ENCODE data around the gene WWOX. TPM values are rescaled to one million over a fixed set of nuclear protein-coding genes. Genes with fewer than 3 reads are reported as not detected.

WWOX gene
- total RNA-seq, 1 donor from 2014 or later, result 19.2 TPM

- H3K9me3 ChIP-seq, result no peaks in the 10 kb centered on the region
- H3K4me1 ChIP-seq, result no peaks in the 10 kb centered on the region
- DNase-seq (no peak), ATAC-seq (no peak)
- no peak overlapping the region for H3K27ac ChIP-seq
- no peaks in the 10 kb centered on the region for H3K36me3 ChIP-seq
- TF ChIP-seq, protein P1, sequence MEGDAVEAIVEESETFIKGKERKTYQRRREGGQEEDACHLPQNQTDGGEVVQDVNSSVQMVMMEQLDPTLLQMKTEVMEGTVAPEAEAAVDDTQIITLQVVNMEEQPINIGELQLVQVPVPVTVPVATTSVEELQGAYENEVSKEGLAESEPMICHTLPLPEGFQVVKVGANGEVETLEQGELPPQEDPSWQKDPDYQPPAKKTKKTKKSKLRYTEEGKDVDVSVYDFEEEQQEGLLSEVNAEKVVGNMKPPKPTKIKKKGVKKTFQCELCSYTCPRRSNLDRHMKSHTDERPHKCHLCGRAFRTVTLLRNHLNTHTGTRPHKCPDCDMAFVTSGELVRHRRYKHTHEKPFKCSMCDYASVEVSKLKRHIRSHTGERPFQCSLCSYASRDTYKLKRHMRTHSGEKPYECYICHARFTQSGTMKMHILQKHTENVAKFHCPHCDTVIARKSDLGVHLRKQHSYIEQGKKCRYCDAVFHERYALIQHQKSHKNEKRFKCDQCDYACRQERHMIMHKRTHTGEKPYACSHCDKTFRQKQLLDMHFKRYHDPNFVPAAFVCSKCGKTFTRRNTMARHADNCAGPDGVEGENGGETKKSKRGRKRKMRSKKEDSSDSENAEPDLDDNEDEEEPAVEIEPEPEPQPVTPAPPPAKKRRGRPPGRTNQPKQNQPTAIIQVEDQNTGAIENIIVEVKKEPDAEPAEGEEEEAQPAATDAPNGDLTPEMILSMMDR (IDR thresholded peaks at IDR 0.05), result no peak
- intact Hi-C loops (cut with DNase I), result no loop called here
- no peaks in the 10 kb centered on the region for H3K27me3 ChIP-seq (ENCODE audit: low read depth)
- H3K4me3 ChIP-seq, result no peak overlapping the region
Measured at GRCh38 chr16:78950768-78951167, 851.3 kb downstream of the WWOX start.

DNA sequence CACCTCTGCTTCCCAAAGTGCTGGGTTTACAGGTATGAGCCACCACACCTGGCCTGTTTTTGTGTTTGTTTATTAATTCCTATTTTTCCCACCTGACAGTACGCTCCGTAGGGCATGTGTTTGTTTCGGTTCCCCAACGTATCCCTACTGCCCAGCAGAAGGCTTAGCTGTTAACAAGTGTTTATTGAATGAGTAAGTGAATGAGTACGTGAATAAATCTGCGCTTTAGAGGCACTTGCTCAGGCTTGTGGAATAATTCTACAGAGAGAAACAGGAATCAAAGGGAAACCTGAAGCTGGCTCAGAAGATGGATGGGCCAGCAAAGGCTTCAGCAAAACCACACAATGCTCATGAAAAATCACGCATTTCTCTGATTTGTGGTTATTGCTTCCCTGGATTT lies 853.2 kb downstream of the WWOX start:
- no peaks in the 10 kb centered on the region for H3K4me1 ChIP-seq
- TF ChIP-seq, protein P1 (IDR thresholded peaks at IDR 0.05), result no peak
- DNase-seq (no peak), ATAC-seq (no peak)
- H3K36me3 ChIP-seq, result no peaks in the 10 kb centered on the region
- no peak overlapping the region for H3K4me3 ChIP-seq
- intact Hi-C loops (cut with DNase I), result no loop called here
- no peak overlapping the region for H3K27ac ChIP-seq
- H3K9me3 ChIP-seq, result no peaks in the 10 kb centered on the region
- no peaks in the 10 kb centered on the region for H3K27me3 ChIP-seq (ENCODE audit: low read depth)

- H3K27me3 ChIP-seq (ENCODE audit: low read depth), result no peaks in the 10 kb centered on the region
- no peak overlapping the region for H3K4me3 ChIP-seq
- H3K9me3 ChIP-seq, result no peaks in the 10 kb centered on the region
- no peaks in the 10 kb centered on the region for H3K4me1 ChIP-seq
- no peak for ATAC-seq
- no peak overlapping the region for H3K27ac ChIP-seq
- H3K36me3 ChIP-seq, result no peaks in the 10 kb centered on the region
- intact Hi-C loops (cut with DNase I), result no loop called here
- TF ChIP-seq, protein P1 (IDR thresholded peaks at IDR 0.05), result no peak
- no peak for DNase-seq
Measured at GRCh38 chr16:78953526-78953925, 854.1 kb downstream of the WWOX start.

- Histone ChIP-seq H3K4me3 (no peak overlapping the region), H3K9me3 (no peaks in the 10 kb centered on the region), H3K4me1 (no peaks in the 10 kb centered on the region), H3K27me3 (ENCODE audit: low read depth) (no peaks in the 10 kb centered on the region), H3K27ac (no peak overlapping the region), H3K36me3 (no peaks in the 10 kb centered on the region)
- TF ChIP-seq, protein P1 (IDR thresholded peaks at IDR 0.05), result no peak
- intact Hi-C loops (cut with DNase I), result no loop called here
- no peak for DNase-seq
- no peak for ATAC-seq
Measured at GRCh38 chr16:78955206-78955605, 855.8 kb downstream of the WWOX start.

DNA sequence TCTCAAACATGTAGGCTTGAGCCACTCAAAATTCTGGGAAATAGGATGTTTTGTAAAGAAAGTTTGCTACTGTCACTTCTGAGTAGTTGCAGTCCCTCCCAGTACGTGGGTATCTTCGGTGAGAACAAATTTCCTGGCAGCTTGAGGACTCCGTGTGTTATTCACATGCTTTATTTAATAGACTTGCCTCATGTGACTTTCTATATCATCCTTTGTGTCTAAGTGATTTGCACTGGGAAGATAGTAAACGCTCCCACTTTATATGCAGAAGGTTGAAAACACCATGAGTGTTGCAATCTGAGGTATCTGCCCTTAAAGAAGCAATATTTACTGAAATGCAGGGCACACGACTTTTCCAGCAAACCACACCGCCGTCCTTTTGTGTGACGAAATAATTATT lies 857.4 kb downstream of the WWOX start:
- no peaks in the 10 kb centered on the region for H3K36me3 ChIP-seq
- H3K27ac ChIP-seq, result no peak overlapping the region
- no peaks in the 10 kb centered on the region for H3K27me3 ChIP-seq (ENCODE audit: low read depth)
- no peak for DNase-seq
- ATAC-seq, result no peak
- no peak overlapping the region for H3K4me3 ChIP-seq
- H3K4me1 ChIP-seq, result no peaks in the 10 kb centered on the region
- TF ChIP-seq, protein P1 (IDR thresholded peaks at IDR 0.05), result no peak
- no peaks in the 10 kb centered on the region for H3K9me3 ChIP-seq
- intact Hi-C loops (cut with DNase I), result no loop called here

Data from lower lobe of right lung (tissue), 2 donors.